ENCODE data around the gene TNFRSF1A.

Gene TNFRSF1A

DNA sequence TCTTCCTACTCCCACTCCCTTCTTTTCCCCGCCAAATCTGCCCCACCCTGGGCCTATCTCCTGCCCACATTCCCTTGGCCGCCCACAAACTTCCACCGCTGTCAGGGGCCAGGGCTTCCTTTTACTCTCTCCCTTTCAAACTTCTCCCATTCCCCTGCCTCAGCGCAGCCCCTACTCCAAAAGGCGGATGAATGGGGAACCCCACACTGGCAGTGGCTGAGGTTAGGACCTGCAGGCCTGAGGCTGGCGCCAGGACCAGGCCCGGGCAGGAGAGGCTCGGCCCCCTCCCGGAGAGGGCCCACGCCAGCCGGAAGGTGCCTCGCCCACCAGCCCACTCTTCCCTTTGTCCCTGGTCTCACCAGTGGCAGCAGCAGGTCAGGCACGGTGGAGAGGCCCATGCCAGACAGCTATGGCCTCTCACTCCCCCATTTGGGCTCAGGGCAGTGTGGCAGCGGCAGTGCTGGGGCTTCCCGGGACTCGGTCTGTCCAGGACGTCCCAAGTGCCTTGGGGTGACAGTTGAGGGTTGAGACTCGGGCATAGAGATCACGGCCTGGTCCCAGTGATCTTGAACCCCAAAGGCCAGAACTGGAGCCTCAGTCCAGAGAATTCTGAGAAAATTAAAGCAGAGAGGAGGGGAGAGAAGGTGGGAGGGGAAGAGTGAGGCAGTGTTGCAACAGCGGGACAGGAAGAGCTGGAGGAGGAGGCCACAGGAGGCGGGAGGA lies at the start of gene TNFRSF1A:
Gene TNFRSF1A, minus strand, starts transcription at position 660 of the 723 bp plus-strand sequence. Its CDS starts 262 bp downstream, at position 398.
- DNase-seq, result peak; percentile 22

DNA sequence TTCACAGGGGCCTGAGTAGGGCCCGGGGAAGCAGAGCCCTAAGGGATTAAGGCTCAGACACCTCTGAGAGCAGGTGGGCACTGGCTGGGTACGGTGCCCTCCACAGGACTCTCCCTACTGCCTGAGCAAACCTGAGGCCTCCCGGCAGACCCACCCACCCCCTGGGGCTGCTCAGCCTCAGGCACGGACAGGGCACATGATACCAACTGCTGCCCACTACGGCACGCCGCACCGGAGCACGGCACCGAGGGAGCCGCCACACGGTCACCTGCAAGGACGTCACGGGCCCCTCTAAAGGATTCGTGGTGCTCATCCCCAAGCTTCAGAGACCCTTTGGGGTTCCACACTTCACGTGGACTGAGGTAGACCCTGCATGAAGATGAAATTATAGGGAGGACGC lies 49.1 kb upstream of the TNFRSF1A start:
- no peak for DNase-seq

GRCh38 chr12:6390084-6390799 lies 48.4 kb upstream of the TNFRSF1A start:
- no peak for DNase-seq

DNA sequence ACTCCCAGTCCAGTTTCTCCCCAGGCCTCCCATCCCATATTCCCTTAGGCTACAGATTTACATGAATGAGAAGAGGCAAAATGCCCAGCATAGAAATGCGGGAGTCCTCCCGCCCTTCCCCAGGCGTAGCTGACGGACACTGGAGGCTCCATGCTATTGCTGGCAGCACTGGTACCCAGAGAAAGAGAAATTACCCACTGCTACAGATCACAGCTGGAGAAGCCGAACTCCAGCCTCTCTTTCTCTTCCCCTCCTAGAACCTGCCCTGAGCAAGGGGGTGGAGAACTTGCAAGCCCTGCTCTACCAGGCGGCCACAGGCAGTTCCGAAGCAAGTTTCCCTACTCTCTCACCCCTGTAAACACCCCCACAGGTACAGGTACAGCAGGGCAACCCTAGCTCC lies 45.7 kb upstream of the TNFRSF1A start:
- DNase-seq, result no peak

DNA sequence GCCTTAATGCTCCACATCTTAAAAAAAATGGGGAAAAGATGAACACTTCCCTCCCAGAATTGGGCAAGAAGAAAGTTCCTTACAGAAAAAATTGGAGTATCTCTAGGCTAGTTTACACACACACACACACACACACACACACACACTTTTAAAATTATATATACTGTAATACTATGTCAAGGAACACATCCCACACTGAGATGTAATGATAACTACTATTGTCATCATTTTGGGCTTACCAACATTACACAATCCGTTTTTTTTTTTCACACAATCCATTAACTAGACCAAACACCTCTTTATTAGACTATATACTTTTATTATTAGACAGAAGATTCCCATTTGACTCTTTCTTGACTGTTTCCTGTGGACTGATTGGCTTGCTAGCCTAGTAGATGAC lies 44.6 kb upstream of the TNFRSF1A start:
- no peak for DNase-seq

DNA sequence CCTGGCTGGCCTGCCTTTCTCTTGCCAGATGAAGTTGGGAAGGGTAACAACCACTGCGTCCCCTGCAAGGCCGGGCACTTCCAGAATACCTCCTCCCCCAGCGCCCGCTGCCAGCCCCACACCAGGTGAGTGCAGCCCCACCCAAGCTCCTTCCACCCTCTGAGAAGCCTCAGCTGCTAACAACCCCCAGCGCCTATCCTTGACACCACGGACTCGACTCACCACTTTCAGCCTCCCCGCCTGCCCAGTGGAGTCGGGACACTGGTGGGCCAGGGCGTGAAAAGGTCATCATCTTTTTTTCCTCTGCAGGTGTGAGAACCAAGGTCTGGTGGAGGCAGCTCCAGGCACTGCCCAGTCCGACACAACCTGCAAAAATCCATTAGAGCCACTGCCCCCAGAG lies 44.2 kb upstream of the TNFRSF1A start:
- DNase-seq, result no peak

GRCh38 chr12:6384499-6385436 lies 42.9 kb upstream of the TNFRSF1A start:
- no peak for DNase-seq

DNA sequence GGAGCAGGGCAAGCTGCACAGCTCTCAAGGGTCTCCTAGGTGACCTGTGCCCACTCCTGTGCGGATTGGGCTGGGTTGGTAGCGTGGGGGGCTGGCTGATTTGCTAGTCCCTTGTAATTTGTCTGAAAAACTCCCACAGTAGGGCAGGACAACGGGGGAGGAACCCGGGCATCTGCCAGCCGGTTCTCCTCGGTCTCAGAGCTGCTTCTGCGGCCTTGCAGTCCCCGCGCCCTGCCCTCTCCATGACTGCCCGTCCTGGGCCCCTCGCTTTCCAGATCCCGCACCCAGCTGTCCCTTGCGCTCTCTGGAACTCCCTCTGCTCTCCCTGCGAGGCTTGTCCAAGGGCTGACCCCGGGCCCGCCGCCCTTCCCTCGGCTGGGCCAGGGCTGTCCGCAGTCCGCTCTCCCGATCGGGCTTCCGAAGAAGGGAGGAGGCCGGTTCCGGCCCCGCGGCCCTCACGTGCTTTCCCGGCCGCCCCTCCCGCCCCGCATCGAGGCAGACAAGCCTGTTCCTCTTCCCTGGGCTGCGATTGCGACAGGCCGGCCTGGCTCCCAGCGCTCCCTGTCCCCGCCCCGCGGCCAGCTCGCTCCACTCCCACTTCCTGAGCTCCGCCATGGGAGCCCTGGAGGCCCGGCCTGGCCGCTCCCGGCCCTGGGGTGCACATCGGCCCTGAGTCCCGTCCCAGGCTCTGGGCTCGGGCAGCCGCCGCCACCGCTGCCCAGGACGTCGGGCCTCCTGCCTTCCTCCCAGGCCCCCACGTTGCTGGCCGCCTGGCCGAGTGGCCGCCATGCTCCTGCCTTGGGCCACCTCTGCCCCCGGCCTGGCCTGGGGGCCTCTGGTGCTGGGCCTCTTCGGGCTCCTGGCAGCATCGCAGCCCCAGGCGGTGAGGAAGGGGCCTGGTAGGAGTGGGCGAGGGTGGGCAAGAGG lies 42.0 kb upstream of the TNFRSF1A start, which contains the start of gene LTBR:
Gene LTBR, plus strand, starts transcription at position 591 of the 927 bp plus-strand sequence. Its CDS starts 197 bp downstream, at position 788.
- DNase-seq, result no peak

GRCh38 chr12:6382982-6383381 lies 41.1 kb upstream of the TNFRSF1A start:
- no peak for DNase-seq

DNA sequence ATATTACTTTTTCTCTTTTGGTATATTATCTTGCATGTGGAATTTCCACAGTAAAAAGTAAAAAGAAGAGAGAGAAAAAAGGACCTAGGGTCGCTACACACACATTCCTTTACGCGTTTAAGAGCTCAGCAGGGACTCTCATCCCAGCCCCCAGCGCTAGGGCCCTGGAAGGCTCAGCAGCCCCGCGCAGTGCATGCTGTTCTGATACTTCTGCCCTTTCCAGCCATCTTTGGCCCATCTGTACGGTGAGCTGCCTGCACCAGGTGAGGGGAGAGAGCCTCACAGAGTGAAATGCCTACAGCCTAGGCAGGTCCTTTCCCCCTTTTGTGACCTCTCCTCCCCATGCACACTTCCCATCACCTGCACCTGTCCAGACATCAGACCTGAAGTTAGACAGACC lies 40.5 kb upstream of the TNFRSF1A start:
- DNase-seq, result no peak

GRCh38 chr12:6380141-6381121 lies 38.6 kb upstream of the TNFRSF1A start:
- DNase-seq, result no peak

DNA sequence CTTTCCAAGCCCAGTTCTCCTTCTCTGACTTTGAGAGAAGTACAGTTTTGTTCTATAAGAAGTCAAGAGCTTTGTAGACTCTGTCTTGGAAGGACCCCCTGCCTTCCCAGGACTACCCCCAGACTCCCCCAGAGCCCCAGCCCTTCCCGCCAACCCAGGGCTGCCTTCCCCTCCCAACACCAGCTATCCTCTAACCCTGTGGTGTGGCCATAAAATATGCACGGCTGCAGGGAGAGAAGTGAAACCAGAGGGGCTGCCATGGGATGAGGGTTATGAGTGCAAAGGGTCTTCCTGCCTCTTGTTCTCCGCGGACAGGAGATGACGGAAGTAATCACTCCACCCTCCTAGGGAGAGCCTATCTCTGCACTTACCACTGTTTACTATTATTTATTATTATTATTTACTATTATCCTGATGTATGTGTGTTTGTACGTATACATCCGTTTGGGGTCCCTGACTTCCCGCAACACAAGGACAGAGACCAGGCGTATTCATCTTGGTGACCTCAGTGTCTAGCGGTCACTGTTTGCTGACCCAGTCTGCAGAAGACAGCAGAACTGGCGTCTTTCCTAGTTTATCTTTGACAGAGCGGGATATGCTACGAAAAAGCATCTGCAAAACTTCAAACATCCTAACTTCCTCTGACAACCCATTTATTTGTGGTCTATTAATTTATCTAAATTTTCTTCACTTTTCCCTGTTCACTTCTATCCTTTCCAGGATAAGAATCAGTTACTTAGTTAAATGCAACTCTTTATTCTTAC lies 37.0 kb upstream of the TNFRSF1A start:
- DNase-seq, result no peak

GRCh38 chr12:6377667-6377994 lies 35.8 kb upstream of the TNFRSF1A start:
- no peak for DNase-seq

DNA sequence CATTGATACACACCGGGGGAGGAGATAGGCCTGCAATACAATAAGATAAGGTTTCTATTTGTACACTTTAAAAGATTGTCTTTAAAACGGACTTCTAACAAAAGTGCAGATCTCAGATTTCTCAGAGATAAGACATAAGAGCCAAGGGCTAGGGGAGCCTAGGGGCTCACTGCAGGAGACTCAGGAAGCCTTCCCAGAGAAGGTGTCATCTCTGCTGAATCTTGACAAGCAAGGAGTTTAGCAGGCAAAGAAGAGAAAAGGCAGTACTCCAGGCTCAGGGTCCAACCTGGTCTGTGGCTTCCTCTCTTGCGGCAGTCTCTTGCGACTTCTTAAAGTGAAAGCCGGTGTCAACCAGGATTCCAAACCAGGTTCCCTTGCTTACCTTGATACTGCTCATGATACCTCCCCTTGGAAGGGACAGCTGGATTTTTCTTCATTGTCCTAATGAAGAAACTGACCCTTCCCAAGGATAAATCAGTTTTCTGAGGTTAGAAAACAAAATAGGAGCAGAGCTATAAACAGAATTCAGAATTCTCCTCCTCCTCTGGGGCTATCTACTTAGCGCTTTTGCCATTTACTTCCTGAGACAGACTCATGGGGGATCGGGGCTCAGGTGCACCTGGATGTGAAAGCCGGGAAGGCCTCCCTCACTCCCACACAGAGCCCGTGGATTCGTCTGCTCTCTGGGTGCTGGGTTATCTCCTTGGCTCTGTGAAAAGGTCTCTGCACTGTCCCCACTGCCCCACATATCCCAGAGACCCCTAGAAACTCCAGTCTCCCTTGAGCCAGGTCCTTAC lies 35.2 kb upstream of the TNFRSF1A start:
- DNase-seq, result no peak

- no peak for DNase-seq
Observed at GRCh38 chr12:6376079-6376869, 34.4 kb upstream of the TNFRSF1A start.

GRCh38 chr12:6375269-6376078 lies 33.6 kb upstream of the TNFRSF1A start, which contains the start of gene SCNN1A:
Gene SCNN1A (minus strand): TSS chr12:6375563. CDS start chr12:6374783, 780 bp downstream.
- no peak for DNase-seq

DNA sequence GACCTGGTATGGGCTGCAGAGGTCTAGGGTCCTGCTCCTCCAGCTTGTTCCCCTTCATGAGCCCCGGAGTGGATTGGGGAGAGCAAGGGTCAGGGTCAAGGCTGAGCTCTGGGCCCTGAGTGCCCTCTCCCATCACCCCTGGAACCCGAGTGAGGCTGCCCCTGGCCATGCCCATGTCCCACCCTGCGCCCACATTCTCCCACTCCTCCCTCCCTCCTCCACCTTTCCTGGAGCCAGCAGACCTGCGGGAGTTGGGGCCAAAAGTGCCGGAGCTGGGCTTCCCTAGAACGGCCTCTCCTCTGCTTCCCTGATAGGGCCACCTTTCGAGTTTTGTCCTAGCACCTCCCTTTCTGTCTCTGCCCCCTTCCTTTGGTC lies 32.9 kb upstream of the TNFRSF1A start:
- DNase-seq, result no peak

All from activated effector memory CD4-positive, alpha-beta T cell treated with Interleukin-2 at 50 U/mL for 16 hours (primary cell).